ENCODE measurements around the gene ZBTB7B. TPM values are rescaled to one million over a fixed set of nuclear protein-coding genes. Genes with fewer than 3 reads are reported as not detected.

ZBTB7B gene
- total RNA-seq, 3 donors from 2014 or later = 45.6 to 82.5 (median 53.4) TPM

GRCh38 chr1:154962156-154962749 is 40.3 kb upstream of the ZBTB7B start:
- H3K27me3 ChIP-seq = no peaks in the 10 kb centered on the region
- peak overlapping the region; percentile 97 to 100 for H3K27ac ChIP-seq
- peaks cover 0 to 18% of the 10 kb centered on the region in 2 donors for H3K4me1 ChIP-seq
- intact Hi-C loops (cut with DNase I; ENCODE audit: low total_unique reads) = loop anchor here (10.0 kb wide), 1 partner anchor 723 kb away; the partner anchor contains the start of genes DAP3 and YY1AP1
- H3K9me3 ChIP-seq = no peaks in the 10 kb centered on the region
- TF ChIP-seq POLR2A (IDR thresholded peaks at IDR 0.05) (no peak), POLR2AphosphoS5 (IDR thresholded peaks at IDR 0.05) (no peak)
- TF ChIP-seq, protein P1, sequence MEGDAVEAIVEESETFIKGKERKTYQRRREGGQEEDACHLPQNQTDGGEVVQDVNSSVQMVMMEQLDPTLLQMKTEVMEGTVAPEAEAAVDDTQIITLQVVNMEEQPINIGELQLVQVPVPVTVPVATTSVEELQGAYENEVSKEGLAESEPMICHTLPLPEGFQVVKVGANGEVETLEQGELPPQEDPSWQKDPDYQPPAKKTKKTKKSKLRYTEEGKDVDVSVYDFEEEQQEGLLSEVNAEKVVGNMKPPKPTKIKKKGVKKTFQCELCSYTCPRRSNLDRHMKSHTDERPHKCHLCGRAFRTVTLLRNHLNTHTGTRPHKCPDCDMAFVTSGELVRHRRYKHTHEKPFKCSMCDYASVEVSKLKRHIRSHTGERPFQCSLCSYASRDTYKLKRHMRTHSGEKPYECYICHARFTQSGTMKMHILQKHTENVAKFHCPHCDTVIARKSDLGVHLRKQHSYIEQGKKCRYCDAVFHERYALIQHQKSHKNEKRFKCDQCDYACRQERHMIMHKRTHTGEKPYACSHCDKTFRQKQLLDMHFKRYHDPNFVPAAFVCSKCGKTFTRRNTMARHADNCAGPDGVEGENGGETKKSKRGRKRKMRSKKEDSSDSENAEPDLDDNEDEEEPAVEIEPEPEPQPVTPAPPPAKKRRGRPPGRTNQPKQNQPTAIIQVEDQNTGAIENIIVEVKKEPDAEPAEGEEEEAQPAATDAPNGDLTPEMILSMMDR (IDR thresholded peaks at IDR 0.05) = no peak
- no peak for DNase-seq (ENCODE audit: low spot score in 2 of 2)
- no peaks in the 10 kb centered on the region for H3K36me3 ChIP-seq
- peak overlapping the region; percentile 87 to 91 (median 90) for H3K4me3 ChIP-seq

DNA sequence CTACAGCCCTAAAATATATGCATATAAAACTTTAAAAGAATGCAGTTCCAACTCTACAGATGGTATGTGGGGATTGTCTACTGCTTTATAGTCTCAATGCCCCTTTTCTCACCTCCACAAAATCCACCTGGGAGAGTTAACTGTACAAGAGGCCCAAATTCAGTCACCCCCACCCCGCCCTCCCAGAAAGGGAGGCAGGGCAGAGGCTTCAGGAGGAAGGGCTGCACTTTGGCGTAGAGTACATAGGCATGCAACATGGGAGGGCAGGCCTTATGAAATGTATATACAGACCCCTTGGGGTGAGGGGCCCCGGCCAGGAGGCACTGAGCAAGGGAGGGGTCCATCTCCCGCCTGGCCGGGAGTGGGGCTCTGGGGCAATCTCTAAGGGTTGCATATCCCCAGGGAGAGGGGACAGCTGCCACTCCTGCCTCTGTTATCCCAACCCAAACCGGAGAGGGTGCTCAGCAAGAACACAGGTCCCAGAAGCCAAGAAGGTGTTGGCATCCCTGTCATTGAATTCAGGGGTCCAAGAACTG is 39.7 kb upstream of the ZBTB7B start:
- Histone ChIP-seq H3K27me3 (no peaks in the 10 kb centered on the region), H3K27ac (peak overlapping the region; percentile 97 to 100), H3K4me1 (peaks cover 0 to 18% of the 10 kb centered on the region in 2 donors), H3K36me3 (no peaks in the 10 kb centered on the region), H3K9me3 (no peaks in the 10 kb centered on the region), H3K4me3 (peak overlapping the region in 2 of 3 donors; percentile 87 to 90)
- intact Hi-C loops (cut with DNase I; ENCODE audit: low total_unique reads) = loop anchor here (10.0 kb wide), 1 partner anchor 722 kb away; the partner anchor contains the start of genes DAP3 and YY1AP1
- TF ChIP-seq POLR2AphosphoS5 (IDR thresholded peaks at IDR 0.05) (no peak), POLR2A (IDR thresholded peaks at IDR 0.05) (no peak)
- TF ChIP-seq, protein P1 (IDR thresholded peaks at IDR 0.05) = no peak
- DNase-seq (ENCODE audit: low spot score in 2 of 2) = no peak

GRCh38 chr1:154963643-154964042 is 39.0 kb upstream of the ZBTB7B start:
- Histone ChIP-seq H3K4me1 (peaks cover 0 to 18% of the 10 kb centered on the region in 2 donors), H3K27me3 (no peaks in the 10 kb centered on the region), H3K36me3 (no peaks in the 10 kb centered on the region), H3K27ac (peak overlapping the region in 1 of 2 donors; percentile 97), H3K9me3 (no peaks in the 10 kb centered on the region), H3K4me3 (no peak overlapping the region)
- DNase-seq (ENCODE audit: low spot score in 2 of 2) = no peak
- intact Hi-C loops (cut with DNase I; ENCODE audit: low total_unique reads) = loop anchor here (10.0 kb wide), 1 partner anchor 721 kb away; the partner anchor contains the start of genes DAP3 and YY1AP1
- TF ChIP-seq POLR2A (IDR thresholded peaks at IDR 0.05) (no peak), POLR2AphosphoS5 (IDR thresholded peaks at IDR 0.05) (no peak)
- TF ChIP-seq, protein P1 (IDR thresholded peaks at IDR 0.05) = no peak

GRCh38 chr1:154964359-154964758 is 38.2 kb upstream of the ZBTB7B start:
- Histone ChIP-seq H3K27me3 (no peaks in the 10 kb centered on the region), H3K4me1 (peaks cover 0 to 18% of the 10 kb centered on the region in 2 donors), H3K27ac (no peak overlapping the region), H3K4me3 (no peak overlapping the region), H3K36me3 (no peaks in the 10 kb centered on the region), H3K9me3 (no peaks in the 10 kb centered on the region)
- no peak for DNase-seq (ENCODE audit: low spot score in 2 of 2)
- no peak for TF ChIP-seq POLR2AphosphoS5 (IDR thresholded peaks at IDR 0.05)
- no peak for TF ChIP-seq POLR2A (IDR thresholded peaks at IDR 0.05)
- TF ChIP-seq, protein P1 (IDR thresholded peaks at IDR 0.05) = no peak
- intact Hi-C loops (cut with DNase I; ENCODE audit: low total_unique reads) = loop anchor here (10.0 kb wide), 1 partner anchor 720 kb away; the partner anchor contains the start of genes DAP3 and YY1AP1

DNA sequence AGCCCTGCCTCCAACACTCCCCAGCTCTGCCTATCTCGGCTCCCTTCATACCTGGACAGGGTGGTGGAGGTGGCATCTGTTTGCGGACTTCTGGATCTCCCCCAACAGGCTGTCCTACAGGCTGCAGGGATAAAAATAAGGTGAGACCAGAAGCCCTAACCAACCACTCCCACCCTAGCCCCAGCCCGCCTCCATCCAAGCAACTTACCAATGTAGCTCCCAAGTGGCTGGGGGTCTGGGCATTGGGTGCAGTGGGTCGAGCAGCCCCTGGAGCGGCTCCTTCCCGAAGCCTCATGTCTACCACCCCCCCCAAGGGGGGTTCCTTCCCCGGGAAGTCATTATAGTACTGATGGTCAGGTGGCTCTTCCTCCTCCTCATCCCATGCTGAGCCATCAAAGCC is 36.5 kb upstream of the ZBTB7B start:
- no peaks in the 10 kb centered on the region for H3K27me3 ChIP-seq
- H3K27ac ChIP-seq = peak overlapping the region; percentile 35 to 100
- H3K36me3 ChIP-seq = no peaks in the 10 kb centered on the region
- TF ChIP-seq POLR2AphosphoS5 (IDR thresholded peaks at IDR 0.05) (no peak), POLR2A (IDR thresholded peaks at IDR 0.05) (no peak)
- TF ChIP-seq, protein P1 (IDR thresholded peaks at IDR 0.05) = no peak
- DNase-seq (ENCODE audit: low spot score in 2 of 2) = no peak
- H3K4me3 ChIP-seq = no peak overlapping the region
- peaks cover 4 to 25% of the 10 kb centered on the region in 2 donors for H3K4me1 ChIP-seq
- intact Hi-C loops (cut with DNase I; ENCODE audit: low total_unique reads) = loop anchor here (10.0 kb wide), 1 partner anchor 719 kb away; the partner anchor contains the start of genes DAP3 and YY1AP1
- H3K9me3 ChIP-seq = no peaks in the 10 kb centered on the region
